Peyer's patch (tissue), 4 donors: Measurements from ENCODE around the gene ANXA6. TPM values are rescaled to one million over a fixed set of nuclear protein-coding genes. Genes with fewer than 3 reads are reported as not detected.

Experiments
- DNase-seq, 3 donors: peaks; one replicate each; pipeline ENCODE4 v3.0.0-alpha.2; 2017 to 2019
- H3K27ac ChIP-seq, 4 donors: fragments of 200-600 bp; sonication (generic); one replicate each; pipeline ENCODE4 v1.5.1; 2016 to 2019
- H3K27me3 ChIP-seq, 2 donors: fragments of 200-600 bp; sonication (generic); one replicate each; pipeline ENCODE4 v1.5.1; 2019
- H3K36me3 ChIP-seq, 3 donors: fragments of 200-600 bp; sonication (generic); one replicate each; pipeline ENCODE4 v1.5.1; 2016 to 2019
- H3K4me1 ChIP-seq, 4 donors: fragments of 200-600 bp; sonication (generic); one replicate each; pipeline ENCODE4 v1.5.1; 2016 to 2019
- H3K4me3 ChIP-seq, 4 donors: fragments of 200-600 bp; sonication (generic); 1 replicate in 3 of 4; 2 replicates in 1 of 4; pipeline ENCODE4 v1.5.1; 2016 to 2019; ENCODE audit warnings: mild to moderate bottlenecking in 1 of 4
- H3K9me3 ChIP-seq, 4 donors: fragments of 200-600 bp; sonication (generic); one replicate each; pipeline ENCODE4 v1.5.1; 2016 to 2019; ENCODE audit warnings: mild to moderate bottlenecking in 1 of 4
- CTCF ChIP-seq, 6 experiments: fragments of 450-650 bp in 4 of 6; fragments of 200-600 bp in 2 of 6; sonication (generic) in 1 of 6; IDR thresholded peaks; one replicate each; pipeline ENCODE4 v1.5.1; 2017 to 2019; ENCODE audit warnings: antibody characterized with exemption in 6 of 6, mild to moderate bottlenecking in 3 of 6, moderate library complexity in 1 of 6
- POLR2A ChIP-seq, 2 donors: fragments of 450-650 bp; IDR thresholded peaks; one replicate each; pipeline ENCODE4 v1.5.1; 2017; ENCODE audit warnings: antibody characterized with exemption in 2 of 2, mild to moderate bottlenecking in 2 of 2, moderate library complexity in 2 of 2
- total RNA-seq, 4 donors: library from RNA; depleted of rRNA; stranded (reverse); fragments of >200 nt; gene quantifications; one replicate each; pipeline ENCODE4 v1.1.0, GENCODE V29; 2016

ANXA6 gene
- total RNA-seq, 4 donors from 2014 or later, result 11.2 to 228 (median 30.1) TPM

DNA sequence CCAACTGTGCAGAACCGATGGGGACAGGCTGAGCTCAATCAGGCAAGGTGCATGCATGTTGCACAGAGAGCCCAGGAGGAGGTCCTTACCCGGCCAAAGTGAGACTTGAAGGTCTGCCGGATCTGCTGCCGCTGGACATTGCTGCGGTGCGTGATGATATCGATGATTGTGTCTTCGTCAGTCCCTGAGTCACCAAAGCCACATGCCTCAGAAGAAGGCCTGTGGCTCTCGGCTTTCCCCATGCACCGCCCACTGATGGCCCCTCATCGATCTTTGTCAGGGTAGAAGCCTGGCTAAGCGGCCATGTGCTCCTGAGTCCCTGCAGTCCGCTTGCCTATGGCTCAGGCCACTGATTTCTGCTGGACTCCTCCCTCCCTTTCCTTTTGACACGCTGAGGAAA lies 34.8 kb downstream of the ANXA6 start:
- Histone ChIP-seq H3K27ac (peak overlapping the region in 2 of 4 donors; percentile 44 to 72), H3K4me1 (peaks cover 5 to 31% (median 11%) of the 10 kb centered on the region in 4 donors), H3K4me3 (no peak overlapping the region), H3K9me3 (no peaks in the 10 kb centered on the region), H3K27me3 (no peaks in the 10 kb centered on the region), H3K36me3 (peaks cover 0 to 48% (median 0%) of the 10 kb centered on the region in 3 donors)
- no peak for DNase-seq
- TF ChIP-seq POLR2A (IDR thresholded peaks at IDR 0.05) (no peak), CTCF (IDR thresholded peaks at IDR 0.05) (no peak)

GRCh38 chr5:151121665-151122064 lies 35.9 kb downstream of the ANXA6 start:
- Histone ChIP-seq H3K27me3 (no peaks in the 10 kb centered on the region), H3K4me1 (peaks cover 5 to 31% (median 11%) of the 10 kb centered on the region in 4 donors), H3K36me3 (peaks cover 0 to 52% (median 0%) of the 10 kb centered on the region in 3 donors), H3K27ac (no peak overlapping the region), H3K9me3 (no peaks in the 10 kb centered on the region), H3K4me3 (no peak overlapping the region)
- no peak for TF ChIP-seq POLR2A (IDR thresholded peaks at IDR 0.05)
- TF ChIP-seq CTCF (IDR thresholded peaks at IDR 0.05), result no peak
- DNase-seq, result no peak

GRCh38 chr5:151121095-151121494 lies 36.5 kb downstream of the ANXA6 start:
- Histone ChIP-seq H3K4me3 (no peak overlapping the region), H3K9me3 (no peaks in the 10 kb centered on the region), H3K36me3 (peaks cover 0 to 53% (median 0%) of the 10 kb centered on the region in 3 donors), H3K27ac (no peak overlapping the region), H3K27me3 (no peaks in the 10 kb centered on the region), H3K4me1 (peaks cover 5 to 31% (median 11%) of the 10 kb centered on the region in 4 donors)
- DNase-seq, result no peak
- TF ChIP-seq POLR2A (IDR thresholded peaks at IDR 0.05) (no peak), CTCF (IDR thresholded peaks at IDR 0.05) (no peak)

DNA sequence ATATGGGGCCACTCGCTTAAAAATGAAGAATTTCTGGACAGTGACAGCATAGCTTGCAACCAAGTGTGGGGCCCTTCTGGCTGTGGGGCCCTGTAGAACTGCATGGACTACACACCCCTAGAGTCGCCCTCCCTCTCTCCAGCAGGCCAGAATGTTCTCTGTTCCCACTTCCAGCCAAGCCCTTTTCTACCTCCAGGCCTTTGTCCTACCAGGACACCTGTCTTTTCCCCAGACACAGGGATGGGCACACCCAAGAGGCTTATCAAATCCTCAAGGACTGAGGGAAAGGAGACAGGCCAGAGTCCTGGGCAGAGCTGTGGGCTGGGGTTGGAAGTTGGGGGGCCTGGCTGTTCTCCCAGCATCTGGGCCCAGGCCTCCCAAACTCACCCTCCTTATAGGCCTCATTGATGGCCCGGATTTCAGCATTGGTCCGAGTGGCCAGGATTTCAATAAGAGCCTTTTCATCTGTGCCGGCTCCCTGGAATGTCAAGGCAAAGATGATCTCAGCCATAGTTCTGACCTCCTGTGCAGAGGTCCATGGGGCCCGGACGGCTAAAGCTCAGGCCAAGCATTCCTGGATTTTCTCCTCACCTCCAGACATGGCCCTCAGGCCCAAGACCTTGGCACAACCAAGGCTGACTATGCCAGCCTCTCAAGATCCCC lies 38.5 kb downstream of the ANXA6 start:
- no peak overlapping the region for H3K4me3 ChIP-seq
- peak in 1 of 3 donors; percentile 69 for DNase-seq
- peak in 1 of 2 donors; percentile 74 for TF ChIP-seq POLR2A (IDR thresholded peaks at IDR 0.05)
- no peak for TF ChIP-seq CTCF (IDR thresholded peaks at IDR 0.05)
- H3K4me1 ChIP-seq, result peaks cover 0 to 21% (median 12%) of the 10 kb centered on the region in 4 donors
- peak overlapping the region in 3 of 4 donors; percentile 17 to 74 (median 72) for H3K27ac ChIP-seq
- H3K36me3 ChIP-seq, result peaks cover 0 to 51% (median 0%) of the 10 kb centered on the region in 3 donors
- H3K9me3 ChIP-seq, result no peaks in the 10 kb centered on the region
- H3K27me3 ChIP-seq, result no peaks in the 10 kb centered on the region

GRCh38 chr5:151115272-151115905 lies 42.2 kb downstream of the ANXA6 start:
- H3K4me1 ChIP-seq, result peaks cover 0 to 22% (median 8%) of the 10 kb centered on the region in 4 donors
- H3K9me3 ChIP-seq, result no peaks in the 10 kb centered on the region
- DNase-seq, result peak; percentile 76 to 93 (median 89)
- TF ChIP-seq CTCF (IDR thresholded peaks at IDR 0.05), result peak; percentile 83 to 97 (median 95)
- no peak for TF ChIP-seq POLR2A (IDR thresholded peaks at IDR 0.05)
- no peaks in the 10 kb centered on the region for H3K27me3 ChIP-seq
- H3K36me3 ChIP-seq, result peaks cover 0 to 21% (median 0%) of the 10 kb centered on the region in 3 donors
- H3K4me3 ChIP-seq, result no peak overlapping the region
- H3K27ac ChIP-seq, result no peak overlapping the region
